ENCODE results near the gene FIGNL2.
"Not testable (repeated sequence)": the region's sequence is repeated elsewhere in the genome, so short reads cannot be mapped to it uniquely, and the experiment has no call there.

The FIGNL2 gene, protein sequence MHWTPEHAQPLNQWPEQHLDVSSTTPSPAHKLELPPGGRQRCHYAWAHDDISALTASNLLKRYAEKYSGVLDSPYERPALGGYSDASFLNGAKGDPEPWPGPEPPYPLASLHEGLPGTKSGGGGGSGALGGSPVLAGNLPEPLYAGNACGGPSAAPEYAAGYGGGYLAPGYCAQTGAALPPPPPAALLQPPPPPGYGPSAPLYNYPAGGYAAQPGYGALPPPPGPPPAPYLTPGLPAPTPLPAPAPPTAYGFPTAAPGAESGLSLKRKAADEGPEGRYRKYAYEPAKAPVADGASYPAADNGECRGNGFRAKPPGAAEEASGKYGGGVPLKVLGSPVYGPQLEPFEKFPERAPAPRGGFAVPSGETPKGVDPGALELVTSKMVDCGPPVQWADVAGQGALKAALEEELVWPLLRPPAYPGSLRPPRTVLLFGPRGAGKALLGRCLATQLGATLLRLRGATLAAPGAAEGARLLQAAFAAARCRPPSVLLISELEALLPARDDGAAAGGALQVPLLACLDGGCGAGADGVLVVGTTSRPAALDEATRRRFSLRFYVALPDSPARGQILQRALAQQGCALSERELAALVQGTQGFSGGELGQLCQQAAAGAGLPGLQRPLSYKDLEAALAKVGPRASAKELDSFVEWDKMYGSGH

DNA sequence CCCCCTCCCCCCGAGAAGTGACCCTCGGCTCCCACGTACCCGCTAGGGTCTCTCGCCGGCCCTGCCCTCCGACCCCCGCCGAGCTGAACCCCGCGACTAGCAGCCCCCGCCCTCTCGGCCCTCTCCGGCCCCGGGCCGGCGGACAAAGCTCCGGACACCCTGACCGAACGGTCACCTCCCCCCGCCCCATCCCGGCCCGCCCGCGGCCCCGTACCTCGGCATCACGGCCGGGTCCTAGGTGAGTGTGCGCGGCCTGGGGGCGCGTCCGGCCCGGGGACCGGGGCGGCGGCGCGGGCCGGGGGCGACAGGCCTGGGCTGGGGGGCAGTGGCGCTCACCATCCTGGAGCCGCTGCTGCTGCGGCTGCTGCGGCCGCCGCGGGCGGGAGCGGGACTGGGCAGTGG is at the start of gene FIGNL2:
FIGNL2 (minus strand) TSS at position 393 of the 402 bp plus-strand sequence. CDS start 26,305 bp downstream, outside the sequence.
- in situ Hi-C loops (cut with HindIII; ENCODE audit: low sequenced_read_pairs) = no loop called here

DNA sequence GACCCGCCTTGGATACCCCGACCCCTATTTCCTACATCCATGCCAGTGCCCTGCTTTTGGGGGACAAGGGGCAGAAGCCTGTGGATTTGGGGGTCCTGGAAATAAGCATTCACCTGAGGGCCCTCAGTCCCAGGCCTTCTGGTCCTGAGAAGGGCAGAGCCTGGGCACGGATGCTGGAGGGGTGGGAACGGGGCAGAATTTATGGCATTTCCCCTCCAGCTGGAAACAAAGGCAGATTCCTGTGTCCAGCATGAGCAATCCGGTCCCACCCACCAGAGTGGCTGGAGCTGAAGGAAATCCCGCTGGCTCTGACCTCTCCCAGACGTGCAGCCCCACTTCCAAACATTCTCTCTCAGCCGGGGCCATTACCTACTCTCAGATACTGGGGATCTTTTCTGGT is 48.7 kb upstream of the FIGNL2 start:
- in situ Hi-C loops (cut with HindIII; ENCODE audit: low sequenced_read_pairs) = no loop called here

DNA sequence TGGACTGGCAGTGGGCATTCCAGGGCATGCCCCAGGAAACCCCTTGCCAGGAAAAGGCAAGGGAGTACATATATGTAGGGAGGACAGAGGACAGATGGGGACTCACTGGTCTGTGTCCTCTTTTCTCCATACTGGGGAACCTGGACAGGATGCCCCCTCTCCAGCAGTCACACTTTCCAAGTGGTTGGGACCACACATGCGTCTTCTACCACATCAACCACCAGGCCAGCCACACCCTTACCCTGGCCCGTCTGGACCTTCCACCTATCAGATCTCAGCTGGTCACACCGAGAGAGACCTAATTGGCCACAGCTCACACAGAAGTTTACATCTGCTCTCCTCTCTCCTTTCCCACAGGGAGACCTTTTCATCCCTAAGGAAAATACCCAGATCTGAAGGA is 47.7 kb upstream of the FIGNL2 start:
- in situ Hi-C loops (cut with HindIII; ENCODE audit: low sequenced_read_pairs) = no loop called here

DNA sequence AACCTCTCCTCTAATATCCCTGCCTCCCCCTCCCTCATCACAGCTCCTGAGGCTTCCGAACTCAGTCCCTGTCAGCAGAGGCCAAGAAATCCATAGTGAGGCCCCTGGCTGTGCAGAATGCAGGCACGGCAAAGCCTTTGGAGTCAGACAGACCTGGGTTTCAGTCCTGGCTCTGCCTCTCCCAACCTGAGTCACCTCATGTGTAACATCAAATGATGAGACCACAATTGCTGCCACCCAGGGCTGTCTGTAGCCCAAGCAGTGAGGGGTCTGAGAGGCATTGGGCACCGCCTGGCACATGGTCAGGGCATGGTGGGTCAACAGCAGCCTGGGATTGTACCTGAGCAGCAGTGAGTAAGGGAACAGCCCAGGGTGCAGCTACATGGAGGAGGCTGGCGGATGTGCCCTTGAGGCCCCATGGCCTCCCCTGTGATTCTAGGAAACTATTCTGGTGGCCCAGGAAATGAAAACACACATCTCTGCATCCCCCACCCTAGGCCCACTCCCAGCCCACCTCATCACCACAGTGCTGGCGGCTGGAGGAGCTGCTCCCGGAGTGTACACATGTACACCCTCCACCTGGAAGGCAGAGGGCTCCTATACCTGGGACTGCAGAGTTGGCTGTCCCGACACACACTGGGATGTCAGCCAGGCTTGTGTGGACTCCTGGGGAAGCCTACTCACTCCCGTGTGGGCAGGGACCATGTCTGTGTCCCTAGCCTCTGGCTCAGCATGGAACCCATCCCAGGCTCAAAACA is 47.0 kb upstream of the FIGNL2 start:
- in situ Hi-C loops (cut with HindIII; ENCODE audit: low sequenced_read_pairs) = no loop called here

DNA sequence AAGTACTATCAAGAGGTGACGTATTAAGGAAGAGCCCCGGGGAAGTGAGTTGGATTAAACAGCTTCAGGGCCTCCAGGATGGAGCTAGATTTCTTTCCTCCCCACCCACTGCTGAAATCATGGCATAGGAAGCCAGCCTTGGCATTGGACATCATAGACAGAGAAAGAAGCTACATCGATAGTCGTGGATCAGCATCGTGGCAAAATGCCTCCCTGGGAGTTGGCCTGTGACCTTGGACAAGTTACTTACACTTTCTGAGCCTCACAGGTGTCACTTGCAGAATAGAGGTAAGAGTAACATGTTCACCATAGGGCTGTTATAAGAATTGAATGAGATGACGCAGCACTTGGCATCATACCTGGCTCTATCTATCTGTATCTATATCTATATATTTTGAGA is 45.3 kb upstream of the FIGNL2 start:
- in situ Hi-C loops (cut with HindIII; ENCODE audit: low sequenced_read_pairs) = no loop called here

DNA sequence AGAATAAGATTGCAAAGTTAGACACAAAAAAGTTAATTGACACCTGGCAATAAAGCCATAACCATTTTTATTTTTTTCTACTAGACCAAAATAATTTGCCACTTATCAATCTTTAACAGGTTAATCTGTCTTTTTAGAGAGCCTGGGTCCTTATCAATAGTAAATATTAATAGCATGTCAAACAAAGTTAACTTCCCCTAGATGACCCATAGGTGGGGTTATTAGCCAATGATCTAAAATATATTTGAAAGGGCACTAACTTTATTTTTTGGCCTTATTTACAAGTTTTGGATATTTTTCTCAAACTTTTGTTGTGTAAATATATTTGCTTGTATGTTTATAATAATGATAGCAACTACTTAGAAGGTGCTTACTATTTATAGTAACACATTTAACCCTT is 43.3 kb upstream of the FIGNL2 start:
- in situ Hi-C loops (cut with HindIII; ENCODE audit: low sequenced_read_pairs) = no loop called here

DNA sequence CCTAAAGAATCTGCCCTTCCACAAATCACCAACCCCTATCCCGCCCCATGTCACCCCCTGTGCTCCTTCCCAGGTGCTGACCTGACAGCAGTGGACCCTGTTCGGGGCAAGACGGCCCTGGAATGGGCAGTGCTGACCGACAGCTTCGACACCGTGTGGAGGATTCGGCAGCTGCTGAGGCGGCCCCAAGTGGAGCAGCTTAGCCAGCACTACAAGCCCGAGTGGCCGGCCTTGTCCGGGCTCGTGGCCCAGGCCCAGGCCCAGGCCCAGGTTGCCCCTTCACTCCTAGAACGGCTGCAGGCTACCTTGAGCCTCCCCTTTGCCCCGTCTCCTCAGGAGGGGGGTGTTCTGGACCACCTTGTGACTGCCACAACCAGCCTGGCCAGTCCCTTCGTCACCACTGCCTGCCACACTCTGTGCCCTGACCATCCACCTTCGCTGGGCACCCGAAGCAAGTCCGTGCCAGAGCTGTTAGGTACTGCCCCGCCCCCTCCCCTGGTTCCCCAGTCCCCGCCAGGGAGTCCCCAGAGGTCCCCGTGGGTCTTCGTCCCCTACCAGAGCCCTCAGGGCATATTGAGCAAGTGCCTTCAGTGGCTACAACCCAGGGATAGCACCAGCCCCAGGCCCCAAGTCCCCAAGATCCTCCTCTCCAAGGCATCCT is 42.1 kb upstream of the FIGNL2 start:
- in situ Hi-C loops (cut with HindIII; ENCODE audit: low sequenced_read_pairs) = no loop called here

DNA sequence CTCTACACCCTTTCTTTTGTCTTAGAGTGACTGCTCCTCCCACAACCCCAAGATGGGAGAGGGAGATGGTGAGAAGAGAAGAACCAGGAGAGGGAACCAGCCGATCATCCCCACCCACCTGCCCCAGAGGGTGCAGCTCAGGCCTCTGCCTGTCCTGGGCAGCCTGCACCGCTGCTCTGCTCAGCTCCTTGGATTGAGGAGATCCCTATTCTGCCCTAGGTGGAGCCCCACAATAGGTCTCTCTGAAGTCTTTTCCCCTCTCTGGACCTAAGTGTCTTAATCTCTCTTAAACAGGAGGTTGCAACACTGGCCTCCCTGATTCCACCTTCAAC is 41.6 kb upstream of the FIGNL2 start:
- in situ Hi-C loops (cut with HindIII; ENCODE audit: low sequenced_read_pairs) = no loop called here

DNA sequence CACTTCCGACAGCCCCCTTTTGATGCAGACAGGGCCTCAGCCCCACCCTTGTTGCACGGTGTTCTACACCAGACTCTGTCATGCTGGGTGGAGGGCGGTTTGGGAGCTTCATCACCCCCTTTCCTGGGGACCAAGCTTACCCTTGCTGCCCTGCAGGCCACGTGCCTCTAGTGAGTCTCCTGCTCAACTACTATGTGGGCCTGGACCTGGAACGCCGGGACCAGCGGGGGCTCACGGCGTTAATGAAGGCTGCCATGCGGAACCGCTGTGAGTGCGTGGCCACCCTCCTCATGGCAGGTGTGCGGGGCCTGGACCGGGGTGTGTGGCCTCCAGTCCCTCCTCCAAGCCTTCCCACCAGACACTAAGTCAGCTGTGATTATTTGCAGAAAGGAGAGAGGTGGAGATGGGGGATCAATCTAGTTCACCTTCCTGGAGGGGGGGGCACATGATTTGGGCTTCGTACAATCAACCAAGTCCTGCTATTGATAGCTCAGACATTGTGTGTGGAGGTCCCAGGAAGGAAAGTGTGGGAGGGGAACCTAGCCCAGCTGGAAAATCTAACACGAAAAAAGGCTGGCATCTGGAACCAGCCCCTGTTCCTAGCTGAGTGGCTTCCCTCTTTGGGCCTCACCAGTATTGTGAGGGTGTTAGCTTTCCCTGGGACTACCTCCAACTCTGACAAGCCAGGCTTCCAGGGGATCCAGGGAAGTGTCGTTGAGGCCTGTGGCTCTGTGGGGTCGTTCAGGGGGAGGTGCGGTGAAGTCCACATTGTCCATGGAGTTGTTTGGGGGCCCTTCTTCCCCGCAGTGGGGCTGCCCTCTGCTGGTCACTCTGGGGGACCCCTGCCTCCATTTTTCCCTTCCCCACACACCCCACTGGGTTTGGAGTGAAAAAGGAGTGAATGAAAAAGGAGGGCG is 41.0 kb upstream of the FIGNL2 start:
- in situ Hi-C loops (cut with HindIII; ENCODE audit: low sequenced_read_pairs) = no loop called here

DNA sequence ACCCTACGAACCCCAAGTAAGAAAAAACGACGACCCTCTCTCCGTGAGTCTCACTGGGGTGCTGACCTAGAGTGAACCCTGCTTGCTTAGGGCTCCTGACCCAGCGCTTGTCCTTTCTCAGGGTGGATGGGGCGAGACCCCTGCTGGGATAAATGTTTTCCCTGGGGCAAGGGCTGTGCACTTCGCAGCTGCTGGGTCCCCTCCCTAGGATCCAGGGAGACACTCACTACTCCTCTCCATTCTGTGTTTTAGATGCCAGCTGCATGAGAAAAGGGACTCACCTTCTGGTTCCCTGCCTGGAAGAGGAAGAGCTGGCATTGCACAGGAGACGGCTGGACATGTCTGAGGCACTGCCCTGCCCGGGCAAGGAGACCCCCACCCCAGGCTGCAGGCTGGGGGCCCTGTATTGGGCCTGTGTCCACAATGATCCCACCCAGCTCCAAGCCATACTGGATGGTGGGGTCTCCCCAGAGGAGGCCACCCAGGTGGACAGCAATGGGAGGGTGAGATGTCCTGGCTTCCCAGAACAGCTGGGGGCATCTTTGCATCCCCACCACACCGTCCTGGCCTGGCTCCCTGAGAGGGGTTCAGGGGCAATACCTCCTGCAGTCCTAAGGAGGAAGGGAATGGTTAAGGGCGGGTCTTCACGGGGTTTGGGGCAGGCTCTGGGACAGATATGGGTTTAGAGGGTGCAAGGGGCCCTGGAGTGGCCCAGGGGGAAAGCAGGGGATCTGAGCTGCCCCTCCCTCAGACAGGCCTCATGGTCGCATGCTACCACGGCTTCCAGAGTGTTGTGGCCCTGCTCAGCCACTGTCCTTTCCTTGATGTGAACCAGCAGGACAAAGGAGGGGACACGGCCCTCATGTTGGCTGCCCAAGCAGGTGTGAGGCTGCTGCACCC is 40.0 kb upstream of the FIGNL2 start:
- in situ Hi-C loops (cut with HindIII; ENCODE audit: low sequenced_read_pairs) = no loop called here

DNA sequence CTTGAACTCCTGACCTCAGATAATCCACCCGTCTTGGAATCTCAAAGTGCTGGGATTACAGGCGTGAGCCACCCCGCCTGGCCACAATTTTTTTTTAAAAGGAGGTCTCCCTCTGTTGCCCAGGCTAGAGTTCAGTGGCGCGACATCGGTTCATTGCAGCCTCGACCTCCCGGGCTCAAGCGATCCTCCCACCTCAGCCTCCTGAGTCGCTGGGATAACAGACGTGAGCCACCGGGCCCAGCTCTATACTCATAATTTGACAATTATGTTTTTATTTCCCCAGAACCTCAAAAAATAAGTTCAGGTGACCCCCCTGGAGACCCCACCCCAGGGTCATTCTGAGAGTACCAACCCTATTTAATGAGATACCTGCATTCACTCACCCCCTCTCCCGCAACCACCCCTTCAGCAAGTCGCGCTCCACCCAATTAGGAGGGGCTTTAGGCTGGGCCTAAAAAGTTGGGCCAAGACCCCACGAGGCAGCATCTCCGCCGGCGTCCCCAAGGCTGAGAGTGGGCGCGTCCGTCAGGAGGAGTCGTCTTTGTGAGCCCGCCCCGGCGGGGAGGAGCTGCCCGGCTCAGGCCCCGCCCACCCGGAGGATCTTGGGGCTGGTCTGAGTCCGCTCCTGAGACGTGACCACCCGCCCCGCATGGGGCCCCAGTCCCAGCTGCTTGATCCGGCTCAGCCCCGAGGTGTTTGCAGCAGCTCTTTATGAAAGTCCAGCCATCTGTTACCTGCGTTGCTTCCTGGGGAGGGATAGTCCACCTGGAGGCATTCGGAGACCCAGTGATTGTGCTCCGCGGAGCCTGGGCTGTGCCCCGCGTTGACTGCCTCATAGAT is 39.2 kb upstream of the FIGNL2 start, which contains the start of gene ANKRD33:
ANKRD33 (plus strand) TSS at position 628 of the 840 bp plus-strand sequence; CDS start at position 712, 84 bp downstream.
- in situ Hi-C loops (cut with HindIII; ENCODE audit: low sequenced_read_pairs) = no loop called here

DNA sequence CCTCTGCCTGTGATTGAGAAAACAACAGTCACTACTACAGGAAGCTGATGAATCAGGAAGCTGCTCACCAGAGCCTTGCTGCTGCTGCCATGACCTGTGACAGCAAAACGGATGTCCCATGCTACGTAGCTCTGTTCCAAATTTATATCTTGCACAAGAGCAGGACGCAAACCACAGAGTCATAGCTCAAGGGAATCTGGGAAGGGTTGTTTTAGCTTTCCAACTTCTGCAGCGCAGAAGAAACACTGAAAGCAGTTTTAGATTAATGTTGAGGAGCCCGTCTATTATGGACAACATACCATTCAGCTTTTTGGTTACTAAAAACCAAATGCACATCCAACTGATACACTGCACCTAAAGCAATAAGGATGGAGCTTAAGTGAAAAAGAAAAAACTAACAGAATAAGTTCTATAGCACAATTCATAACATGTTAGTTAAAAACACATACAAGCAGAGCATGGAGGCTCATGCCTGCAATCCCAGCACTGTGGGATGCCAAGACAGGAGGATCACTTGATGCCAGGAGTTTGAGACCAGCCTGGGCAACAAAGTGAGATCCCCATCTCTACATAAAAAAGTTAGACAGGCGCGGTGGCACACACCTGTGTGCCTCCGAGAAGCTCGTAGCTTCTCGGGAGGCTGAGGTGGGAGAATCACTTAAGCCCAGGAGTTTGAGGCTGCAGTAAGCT is 37.6 kb upstream of the FIGNL2 start:
- in situ Hi-C loops (cut with HindIII; ENCODE audit: low sequenced_read_pairs) = no loop called here

DNA sequence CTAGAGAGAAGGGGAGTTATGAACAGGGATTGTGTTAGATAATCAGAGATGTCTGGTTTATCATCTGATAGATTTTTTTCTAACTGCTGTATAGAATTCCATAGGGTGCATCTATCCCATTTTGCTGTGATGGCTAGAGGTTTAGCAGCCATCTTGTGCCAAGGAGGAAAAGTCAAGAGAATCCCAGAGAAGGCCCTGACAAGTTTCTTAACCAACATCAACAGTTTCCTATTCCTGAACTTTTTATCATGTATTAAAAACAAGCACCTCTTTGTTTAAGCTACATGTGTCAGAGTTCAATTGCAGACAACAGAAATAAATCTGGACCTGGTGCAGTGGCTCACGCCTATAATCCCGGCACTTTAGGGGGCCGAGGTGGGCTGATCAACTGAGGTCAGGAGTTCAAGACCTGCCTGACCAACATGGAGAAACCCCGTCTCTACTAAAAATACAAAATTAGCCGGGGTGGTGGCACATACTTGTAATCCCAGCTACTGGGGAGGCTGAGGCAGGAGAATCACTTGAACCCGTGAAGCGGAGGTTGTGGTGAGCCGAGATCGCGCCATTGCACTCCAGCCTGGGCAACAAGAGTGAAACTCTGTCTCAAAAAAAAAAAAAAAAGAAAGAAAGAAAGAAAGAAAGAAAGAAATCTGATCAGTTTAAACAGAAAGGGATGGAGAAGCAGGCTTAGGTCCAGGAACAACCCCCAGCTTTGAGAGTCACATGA is 36.9 kb upstream of the FIGNL2 start:
- in situ Hi-C loops (cut with HindIII; ENCODE audit: low sequenced_read_pairs) = not testable (repeated sequence)

DNA sequence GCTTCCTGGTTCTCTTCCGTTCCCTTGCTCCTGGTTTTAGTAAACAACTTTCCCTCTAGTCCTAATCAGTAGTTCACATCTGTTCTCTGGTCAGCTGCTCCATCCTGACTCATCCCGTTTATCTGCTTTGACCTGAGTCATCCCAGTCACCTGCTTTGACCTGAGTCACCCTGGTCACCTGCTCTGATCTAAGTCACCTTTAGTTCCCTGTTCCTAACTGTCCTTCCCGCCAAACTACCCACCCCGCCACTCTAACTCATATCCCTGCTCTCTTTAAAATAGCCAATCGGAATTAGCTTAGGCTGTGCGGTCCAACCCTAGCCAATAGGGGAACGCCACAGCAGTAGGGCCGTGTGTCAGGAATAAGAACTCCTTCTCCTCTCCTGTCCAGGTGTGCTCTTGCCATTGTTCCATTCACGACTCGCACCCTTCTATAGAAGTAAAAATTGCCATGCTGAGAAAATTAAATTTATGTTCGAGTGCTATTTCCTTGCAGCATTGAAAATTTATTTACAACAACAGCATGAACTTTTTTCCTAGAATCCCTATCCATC is 36.2 kb upstream of the FIGNL2 start:
- in situ Hi-C loops (cut with HindIII; ENCODE audit: low sequenced_read_pairs) = no loop called here

DNA sequence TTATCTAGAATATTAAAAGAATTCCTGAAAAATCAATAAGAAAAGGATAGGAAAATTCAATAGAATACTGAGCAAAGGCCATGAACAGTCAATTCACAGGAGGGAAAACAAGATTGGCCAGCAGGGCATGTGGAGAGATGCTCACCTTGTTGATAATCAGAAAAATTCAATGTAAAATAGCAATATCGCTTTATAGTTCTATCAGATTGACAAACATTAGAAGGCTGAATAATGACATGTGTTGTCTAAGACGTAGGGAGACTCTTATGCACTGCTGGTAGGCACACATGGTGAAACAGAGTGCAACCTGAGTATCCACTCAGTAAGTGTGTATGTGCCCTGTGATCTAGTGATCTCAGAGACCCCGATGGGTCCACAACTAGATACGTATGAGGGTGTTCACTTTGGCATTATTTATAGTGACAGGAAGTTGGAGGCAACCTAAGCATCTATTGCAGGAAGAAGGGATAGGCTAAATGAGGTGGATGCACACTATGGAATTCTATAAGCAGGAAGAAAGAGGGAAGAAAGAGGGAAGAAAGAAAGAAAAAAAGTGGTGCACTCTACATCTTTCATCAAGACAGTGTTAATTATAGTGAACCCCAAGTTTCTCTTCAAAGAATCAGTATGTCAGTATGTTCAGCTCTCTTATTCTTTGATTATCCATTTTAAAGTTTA is 35.6 kb upstream of the FIGNL2 start:
- in situ Hi-C loops (cut with HindIII; ENCODE audit: low sequenced_read_pairs) = no loop called here

DNA sequence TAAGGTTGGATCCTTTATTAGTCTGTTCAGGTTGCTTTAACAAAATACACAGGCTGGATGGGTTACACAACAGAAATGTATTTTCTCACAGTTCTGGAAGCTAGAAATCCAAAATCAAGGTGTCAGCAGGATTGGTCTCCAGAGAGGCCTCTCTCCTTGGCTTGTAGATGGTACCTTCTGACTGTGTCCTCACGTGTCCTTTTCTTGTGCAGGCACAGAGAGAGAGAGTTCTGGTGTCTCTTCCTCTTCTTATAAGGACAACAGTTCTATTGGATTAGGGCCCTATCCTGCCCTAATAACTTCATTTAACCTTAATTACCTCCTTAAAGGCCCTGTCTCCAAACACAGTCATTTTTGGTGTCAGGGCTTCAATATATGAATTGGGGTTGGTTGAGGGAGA is 34.8 kb upstream of the FIGNL2 start:
- in situ Hi-C loops (cut with HindIII; ENCODE audit: low sequenced_read_pairs) = no loop called here

All from DLD1 (cell line).